GM12873 (cell line): ENCODE data around the gene C21orf91.

Source experiments
- CTCF ChIP-seq: IDR thresholded peaks from 2 replicates; pipeline ENCODE4 v1.5.1; 2012; ENCODE audit warnings: low read depth, mild to moderate bottlenecking, moderate library complexity, low read length, control low read depth; ENCODE audit not compliant: insufficient read depth; ENCODE audit errors: missing control alignments

C21orf91 gene

GRCh38 chr21:17819114-17819876, at the start of gene C21orf91:
TSS of gene C21orf91 (minus strand) at chr21:17819356. CDS start at chr21:17818318, 1,038 bp downstream.
- TF ChIP-seq CTCF, result no peak

GRCh38 chr21:17866590-17866989, 47.4 kb upstream of the C21orf91 start:
- TF ChIP-seq CTCF, result no peak

DNA sequence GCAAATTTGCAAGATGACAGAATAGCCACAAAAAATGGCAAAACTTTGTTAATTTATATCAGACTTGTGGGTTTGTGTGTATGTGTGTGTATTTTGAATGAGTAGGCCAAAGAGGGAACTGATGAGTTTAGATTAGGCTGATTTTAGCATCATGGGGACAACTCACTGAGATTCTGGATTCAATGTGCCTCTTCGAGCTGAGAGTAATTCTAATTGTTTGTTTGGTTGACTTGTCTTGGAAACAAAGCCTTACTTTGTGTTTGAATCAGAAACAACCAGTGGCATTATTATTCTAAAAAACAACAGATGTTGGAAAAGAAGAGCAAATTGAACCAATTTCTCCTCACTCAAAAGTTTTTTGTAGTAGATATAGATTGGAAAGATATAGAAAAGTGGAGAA, 40.5 kb upstream of the C21orf91 start:
- no peak for TF ChIP-seq CTCF

GRCh38 chr21:17858747-17859146, 39.6 kb upstream of the C21orf91 start:
- TF ChIP-seq CTCF, result no peak

GRCh38 chr21:17854745-17855144, 35.6 kb upstream of the C21orf91 start:
- TF ChIP-seq CTCF, result no peak

DNA sequence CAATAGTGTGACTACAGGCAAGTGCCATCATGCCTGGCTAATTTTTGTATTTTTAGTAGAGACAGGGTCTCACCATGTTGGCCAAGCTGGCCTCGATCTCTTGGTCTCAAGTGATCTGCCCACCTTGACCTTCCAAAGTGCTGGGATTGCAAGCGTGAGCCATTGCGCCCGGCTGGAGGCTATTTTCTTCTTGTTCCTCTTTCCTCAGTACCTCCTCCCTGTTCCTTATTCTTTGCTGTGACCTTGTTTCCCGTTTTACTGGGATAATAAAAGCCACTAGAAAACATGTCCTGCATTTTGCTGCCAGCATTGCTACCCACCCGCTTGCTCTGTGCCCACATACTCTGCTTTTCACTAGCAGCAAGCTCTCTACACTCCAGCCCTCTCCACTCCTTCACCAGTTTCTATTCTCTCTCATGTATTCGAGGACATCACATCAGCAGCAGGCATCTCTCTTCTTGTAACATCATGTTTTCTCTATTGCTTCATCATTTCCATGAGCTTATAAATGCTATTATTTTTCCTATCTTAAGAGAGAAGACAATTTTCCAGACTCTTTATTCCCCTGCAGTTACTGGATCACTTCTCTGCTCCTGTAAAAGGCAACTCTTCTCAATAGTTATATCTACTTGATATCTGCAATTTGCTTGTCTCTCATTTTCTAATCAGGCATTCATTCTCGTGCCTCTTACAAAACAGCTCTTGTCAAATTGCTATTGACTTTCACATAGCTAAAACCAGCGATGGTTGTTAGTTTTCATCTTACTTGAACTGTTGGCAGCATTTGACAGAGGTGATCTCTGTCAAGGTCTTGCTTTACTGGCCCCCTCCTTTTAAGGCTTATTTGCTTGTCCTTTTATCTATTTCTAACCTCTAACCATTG, 34.5 kb upstream of the C21orf91 start:
- no peak for TF ChIP-seq CTCF

GRCh38 chr21:17848228-17848627, 29.1 kb upstream of the C21orf91 start:
- TF ChIP-seq CTCF, result no peak
